ENCODE measurements around the gene TBCD.

- TF ChIP-seq CTCF (IDR thresholded peaks at IDR 0.05) (no peak), POLR2A (IDR thresholded peaks at IDR 0.05) (no peak), EP300 (IDR thresholded peaks at IDR 0.05) (no peak)
Measured at GRCh38 chr17:82889496-82890338, 137.9 kb downstream of the TBCD start.
